ENCODE results near the gene CLEC12A. TPM values are rescaled to one million over a fixed set of nuclear protein-coding genes. Genes with fewer than 3 reads are reported as not detected.

CLEC12A gene
- total RNA-seq, 4 donors from 2014 or later = 0.26 to 2.1 (median 0.95) TPM

DNA sequence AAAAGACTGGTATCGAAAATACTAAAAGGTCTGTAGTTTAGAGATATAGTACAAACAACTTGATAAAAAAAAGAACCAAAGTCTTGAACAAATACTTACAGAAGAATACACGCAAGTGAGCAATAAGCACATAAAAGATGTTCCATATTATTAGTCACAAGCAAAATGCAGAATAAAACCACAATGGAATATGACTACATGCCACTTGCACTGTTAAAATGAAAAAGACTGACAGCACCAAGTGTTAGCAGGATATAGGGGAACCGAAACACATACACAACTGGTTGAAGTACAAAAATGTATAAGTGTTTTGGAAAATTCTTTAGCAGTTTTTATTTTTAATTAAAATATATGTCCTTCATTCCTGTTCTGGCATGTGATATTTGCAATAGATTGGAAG lies 42.6 kb upstream of the CLEC12A start:
- intact Hi-C loops (cut with DNase I) = loop anchor here (5.0 to 10.0 kb wide), 2 partner anchors 114 to 181 kb away; no protein-coding TSS in a partner anchor
- no peak overlapping the region for H3K4me3 ChIP-seq
- no peak overlapping the region for H3K27ac ChIP-seq (replicated peaks in 1 of 4)
- WGBS = 89% methylated on average over 3 of the region's 3 CpGs
- TF ChIP-seq EP300 (IDR thresholded peaks at IDR 0.05) = no peak
- TF ChIP-seq, protein P1, sequence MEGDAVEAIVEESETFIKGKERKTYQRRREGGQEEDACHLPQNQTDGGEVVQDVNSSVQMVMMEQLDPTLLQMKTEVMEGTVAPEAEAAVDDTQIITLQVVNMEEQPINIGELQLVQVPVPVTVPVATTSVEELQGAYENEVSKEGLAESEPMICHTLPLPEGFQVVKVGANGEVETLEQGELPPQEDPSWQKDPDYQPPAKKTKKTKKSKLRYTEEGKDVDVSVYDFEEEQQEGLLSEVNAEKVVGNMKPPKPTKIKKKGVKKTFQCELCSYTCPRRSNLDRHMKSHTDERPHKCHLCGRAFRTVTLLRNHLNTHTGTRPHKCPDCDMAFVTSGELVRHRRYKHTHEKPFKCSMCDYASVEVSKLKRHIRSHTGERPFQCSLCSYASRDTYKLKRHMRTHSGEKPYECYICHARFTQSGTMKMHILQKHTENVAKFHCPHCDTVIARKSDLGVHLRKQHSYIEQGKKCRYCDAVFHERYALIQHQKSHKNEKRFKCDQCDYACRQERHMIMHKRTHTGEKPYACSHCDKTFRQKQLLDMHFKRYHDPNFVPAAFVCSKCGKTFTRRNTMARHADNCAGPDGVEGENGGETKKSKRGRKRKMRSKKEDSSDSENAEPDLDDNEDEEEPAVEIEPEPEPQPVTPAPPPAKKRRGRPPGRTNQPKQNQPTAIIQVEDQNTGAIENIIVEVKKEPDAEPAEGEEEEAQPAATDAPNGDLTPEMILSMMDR (IDR thresholded peaks at IDR 0.05) = no peak
- TF ChIP-seq POLR2A (IDR thresholded peaks at IDR 0.05; ENCODE audit: low read depth) = no peak
- no peak for TF ChIP-seq POLR2AphosphoS5 (IDR thresholded peaks at IDR 0.05)
- no peaks in the 10 kb centered on the region for H3K36me3 ChIP-seq
- no peaks in the 10 kb centered on the region for H3K27me3 ChIP-seq
- no peaks in the 10 kb centered on the region for H3K4me1 ChIP-seq
- DNase-seq (ENCODE audit: extremely low spot score) = no peak
- no peaks in the 10 kb centered on the region for H3K9me3 ChIP-seq

GRCh38 chr12:9931245-9931644 lies 40.0 kb upstream of the CLEC12A start:
- intact Hi-C loops (cut with DNase I) = no loop called here
- Histone ChIP-seq H3K27ac (replicated peaks in 1 of 4) (no peak overlapping the region), H3K4me1 (no peaks in the 10 kb centered on the region), H3K4me3 (no peak overlapping the region), H3K9me3 (no peaks in the 10 kb centered on the region), H3K27me3 (no peaks in the 10 kb centered on the region), H3K36me3 (no peaks in the 10 kb centered on the region)
- no peak for DNase-seq (ENCODE audit: extremely low spot score)
- 71% methylated on average over 3 of the region's 3 CpGs for WGBS
- no peak for TF ChIP-seq POLR2A (IDR thresholded peaks at IDR 0.05; ENCODE audit: low read depth)
- TF ChIP-seq, protein P1 (IDR thresholded peaks at IDR 0.05) = no peak
- no peak for TF ChIP-seq EP300 (IDR thresholded peaks at IDR 0.05)
- TF ChIP-seq POLR2AphosphoS5 (IDR thresholded peaks at IDR 0.05) = no peak

DNA sequence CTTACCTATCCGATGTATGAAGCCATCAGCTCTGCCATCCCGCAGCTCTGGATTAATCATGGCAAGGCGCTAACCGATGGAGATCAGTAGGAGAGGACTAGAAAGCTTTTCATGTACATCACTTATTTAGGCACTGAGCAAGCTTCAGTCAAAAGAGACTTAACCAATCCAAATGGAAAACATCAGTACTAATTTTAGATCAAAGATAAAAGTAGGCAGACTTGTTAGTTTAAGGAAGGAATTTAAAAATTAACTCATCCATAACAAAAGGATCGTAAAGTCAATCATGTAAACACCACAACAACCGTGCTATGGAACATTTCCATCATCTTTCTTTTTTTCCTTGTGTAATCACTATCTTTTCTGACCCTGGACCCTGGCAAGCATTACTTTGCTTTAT lies 38.9 kb upstream of the CLEC12A start, which contains the start of gene CLEC2A:
Gene CLEC2A, minus strand, starts transcription at position 101 of the 400 bp plus-strand sequence. Its CDS starts 41 bp downstream, at position 60.
- WGBS = 78% methylated on average over 6 of the region's 6 CpGs
- H3K4me1 ChIP-seq = no peaks in the 10 kb centered on the region
- no peak for TF ChIP-seq EP300 (IDR thresholded peaks at IDR 0.05)
- TF ChIP-seq, protein P1 (IDR thresholded peaks at IDR 0.05) = no peak
- TF ChIP-seq POLR2A (IDR thresholded peaks at IDR 0.05; ENCODE audit: low read depth) = no peak
- no peak for TF ChIP-seq POLR2AphosphoS5 (IDR thresholded peaks at IDR 0.05)
- H3K27me3 ChIP-seq = no peaks in the 10 kb centered on the region
- no peak within 1 kb of the TSS for H3K4me3 ChIP-seq
- DNase-seq (ENCODE audit: extremely low spot score) = no peak
- H3K36me3 ChIP-seq = no peaks in the 10 kb centered on the region
- H3K27ac ChIP-seq (replicated peaks in 1 of 4) = no peak within 1 kb of the TSS
- intact Hi-C loops (cut with DNase I) = no loop called here
- H3K9me3 ChIP-seq = no peaks in the 10 kb centered on the region

DNA sequence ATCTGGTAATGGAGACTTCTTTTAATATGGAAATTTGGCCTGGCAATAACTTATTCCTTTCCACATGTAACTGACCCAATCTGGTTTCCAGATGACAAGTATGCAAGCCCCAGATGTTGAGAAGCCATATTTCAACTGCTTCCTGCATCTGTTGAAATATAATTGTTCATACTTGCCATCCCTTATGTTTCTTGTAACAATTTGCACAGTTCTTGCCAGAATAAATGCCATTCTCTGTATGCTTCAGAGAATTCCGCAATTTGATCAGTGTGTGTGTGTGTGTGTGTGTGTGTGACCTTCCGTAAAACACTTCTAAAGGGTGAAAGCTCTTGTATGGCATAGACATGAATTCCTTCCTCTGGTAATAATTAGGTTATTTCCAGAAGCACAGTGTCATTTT lies 37.3 kb upstream of the CLEC12A start:
- TF ChIP-seq, protein P1 (IDR thresholded peaks at IDR 0.05) = no peak
- intact Hi-C loops (cut with DNase I) = no loop called here
- no peak overlapping the region for H3K27ac ChIP-seq (replicated peaks in 1 of 4)
- H3K4me3 ChIP-seq = no peak overlapping the region
- H3K4me1 ChIP-seq = no peaks in the 10 kb centered on the region
- peaks cover 0 to 3% (median 0%) of the 10 kb centered on the region in 4 donors for H3K27me3 ChIP-seq
- WGBS = 66% methylated on average over 2 of the region's 2 CpGs
- no peak for DNase-seq (ENCODE audit: extremely low spot score)
- H3K36me3 ChIP-seq = no peaks in the 10 kb centered on the region
- H3K9me3 ChIP-seq = no peaks in the 10 kb centered on the region

DNA sequence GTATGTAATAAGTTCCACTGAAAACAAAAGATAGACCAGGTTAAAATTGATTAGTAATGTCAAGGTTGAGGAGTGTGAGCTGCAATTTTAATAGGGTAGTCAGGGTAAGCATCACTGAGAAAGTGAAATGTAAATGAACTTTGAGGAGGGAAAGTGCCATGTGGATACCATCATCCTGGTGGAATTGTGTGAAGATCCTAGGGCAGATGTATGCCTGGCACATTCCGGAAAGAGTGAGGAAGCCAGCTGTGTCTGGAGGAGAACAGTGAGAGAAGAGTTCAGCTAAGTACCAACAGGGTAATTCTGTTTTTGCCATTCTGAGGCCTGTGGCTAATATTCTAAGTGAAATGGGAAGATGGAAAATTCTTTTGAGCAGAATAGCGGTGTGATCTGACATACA lies 36.2 kb upstream of the CLEC12A start:
- TF ChIP-seq POLR2A (IDR thresholded peaks at IDR 0.05; ENCODE audit: low read depth) (no peak), POLR2AphosphoS5 (IDR thresholded peaks at IDR 0.05) (no peak), EP300 (IDR thresholded peaks at IDR 0.05) (no peak)
- TF ChIP-seq, protein P1 (IDR thresholded peaks at IDR 0.05) = no peak
- Histone ChIP-seq H3K36me3 (no peaks in the 10 kb centered on the region), H3K4me1 (no peaks in the 10 kb centered on the region), H3K9me3 (no peaks in the 10 kb centered on the region), H3K4me3 (no peak overlapping the region), H3K27ac (replicated peaks in 1 of 4) (no peak overlapping the region), H3K27me3 (peaks cover 0 to 8% (median 0%) of the 10 kb centered on the region in 4 donors)
- intact Hi-C loops (cut with DNase I) = no loop called here
- DNase-seq (ENCODE audit: extremely low spot score) = no peak
- 89% methylated on average over 2 of the region's 2 CpGs for WGBS
